ENCODE measurements around the gene ASCL3.
"Not testable (repeated sequence)": the region's sequence is repeated elsewhere in the genome, so short reads cannot be mapped to it uniquely, and the experiment has no call there.

ASCL3 gene

DNA sequence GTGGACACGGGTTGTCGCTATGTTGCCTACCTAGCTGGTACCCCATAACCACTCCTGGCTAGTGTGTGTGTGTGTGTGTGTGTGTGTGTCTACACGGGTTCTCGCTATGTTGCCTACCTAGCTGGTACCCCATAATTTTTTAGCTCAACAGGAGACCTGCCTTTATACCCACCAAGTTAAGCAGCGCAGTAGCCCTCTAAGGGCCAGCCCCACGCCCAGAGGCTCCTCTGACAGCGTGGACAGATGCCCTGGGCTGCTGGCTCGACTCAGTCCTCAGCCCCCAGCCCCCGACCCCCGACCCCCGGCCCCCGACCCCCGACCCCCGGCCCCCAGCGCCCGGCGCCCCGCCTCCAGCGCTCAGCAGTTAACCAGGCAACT is 32.2 kb downstream of the ASCL3 start:
- DNase-seq (ENCODE audit: low read depth, low spot score): no peak

GRCh38 chr11:8908099-8908498 is 34.7 kb downstream of the ASCL3 start:
- DNase-seq (ENCODE audit: low read depth, low spot score): no peak

GRCh38 chr11:8907116-8907515 is 35.7 kb downstream of the ASCL3 start:
- no peak for DNase-seq (ENCODE audit: low read depth, low spot score)

- DNase-seq (ENCODE audit: low read depth, low spot score): no peak
Measured at GRCh38 chr11:8905528-8906165, 37.2 kb downstream of the ASCL3 start.

- DNase-seq (ENCODE audit: low read depth, low spot score): no peak
Measured at GRCh38 chr11:8899119-8899753, 43.6 kb downstream of the ASCL3 start.

DNA sequence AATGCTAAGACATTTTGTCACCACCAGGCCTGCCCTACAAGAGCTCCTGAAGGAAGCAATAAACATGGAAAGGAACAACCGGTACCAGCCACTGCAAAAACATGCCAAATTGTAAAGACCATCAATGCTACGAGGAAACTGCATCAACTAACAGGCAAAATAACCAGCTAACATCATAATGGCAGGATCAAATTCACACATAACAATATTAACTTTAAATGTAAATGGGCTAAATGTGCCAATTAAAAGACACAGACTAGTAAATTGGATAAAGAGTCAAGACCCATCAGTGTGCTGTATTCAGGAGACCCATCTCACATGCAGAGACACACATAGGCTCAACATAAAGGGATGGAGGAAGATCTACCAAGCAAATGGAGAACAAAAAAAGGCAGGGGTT is 51.6 kb downstream of the ASCL3 start:
- not testable (repeated sequence) for DNase-seq (ENCODE audit: low read depth, low spot score)
